Erythroblast (primary cell): Measurements from ENCODE around the gene RXRG.
"Not testable (repeated sequence)": the region's sequence is repeated elsewhere in the genome, so short reads cannot be mapped to it uniquely, and the experiment has no call there.

ENCODE experiments used
- DNase-seq, 2 experiments: peaks; one replicate each; lab custom pipeline; 2025; lab: John Stamatoyannopoulos, UW
- GATA1 ChIP-seq: IDR thresholded peaks from 2 replicates; pipeline ENCODE4 v1.6.1; 2011; ENCODE audit warnings: low read depth, mild to moderate bottlenecking, control low read depth, low read length, moderate library complexity
- POLR2A ChIP-seq: IDR thresholded peaks from 2 replicates; pipeline ENCODE4 v1.6.1; 2011; ENCODE audit warnings: mild to moderate bottlenecking, low read length

RXRG gene

GRCh38 chr1:165444897-165445370, at the start of gene RXRG:
TSS of gene RXRG (minus strand) at chr1:165445126. CDS start at chr1:165444893, 233 bp downstream.
- no peak for TF ChIP-seq POLR2A
- no peak for TF ChIP-seq GATA1
- no peak for DNase-seq

DNA sequence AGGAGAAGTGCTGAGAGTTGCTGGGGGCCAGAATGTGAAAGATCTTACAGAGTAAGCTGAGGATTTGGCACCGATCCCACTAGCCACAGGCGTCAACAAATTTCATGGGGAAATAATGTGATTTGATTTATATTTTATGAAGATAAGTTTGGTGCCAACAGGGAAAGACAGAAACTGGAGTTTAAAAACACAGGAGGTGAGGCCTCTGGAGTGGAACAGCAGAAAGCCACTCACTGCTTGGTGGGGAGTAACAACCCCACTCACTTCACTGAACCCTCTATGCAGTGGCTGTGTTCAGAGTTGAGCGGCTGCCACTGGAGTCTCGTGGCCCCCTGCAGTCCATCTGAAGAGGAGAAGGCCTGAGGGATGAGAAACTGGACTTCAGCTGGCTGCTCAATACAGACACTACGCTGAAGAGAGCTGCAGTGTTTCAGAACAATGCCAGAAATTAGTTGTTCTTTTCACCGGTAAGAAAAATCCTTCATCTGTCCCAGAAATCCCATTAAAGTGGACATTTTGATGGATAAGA, 48.0 kb upstream of the RXRG start:
- TF ChIP-seq GATA1 (no peak), POLR2A (no peak)
- DNase-seq = no peak

- TF ChIP-seq POLR2A (no peak), GATA1 (no peak)
- DNase-seq = no peak
These were observed 45.2 kb upstream of the RXRG start for GRCh38 chr1:165490175-165490574.

- no peak for DNase-seq
- TF ChIP-seq GATA1 (no peak), POLR2A (no peak)
These were observed 43.0 kb upstream of the RXRG start for GRCh38 chr1:165487921-165488320.

- no peak for DNase-seq
- TF ChIP-seq GATA1 (no peak), POLR2A (no peak)
These were observed 41.7 kb upstream of the RXRG start for GRCh38 chr1:165486663-165487062.

DNA sequence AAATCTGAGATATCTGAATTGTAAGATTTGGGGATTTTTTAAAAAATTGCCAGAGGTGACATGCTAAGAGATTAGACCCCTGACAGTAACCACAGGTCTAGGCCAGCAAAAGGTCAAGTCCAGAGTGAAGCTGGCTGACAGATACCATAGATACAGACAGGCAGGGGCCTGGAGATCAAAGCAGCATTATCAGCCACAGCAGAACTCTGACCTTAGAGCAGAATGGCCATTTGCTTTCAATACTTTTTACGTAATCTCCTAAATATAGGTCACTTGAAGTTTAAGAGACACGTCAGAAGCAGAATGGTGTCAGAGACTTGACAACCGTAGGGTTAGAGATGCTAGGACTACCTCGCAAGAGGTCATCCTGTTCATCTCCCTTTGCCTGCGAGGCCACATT, 40.8 kb upstream of the RXRG start:
- no peak for DNase-seq
- TF ChIP-seq GATA1 = no peak
- TF ChIP-seq POLR2A = no peak

DNA sequence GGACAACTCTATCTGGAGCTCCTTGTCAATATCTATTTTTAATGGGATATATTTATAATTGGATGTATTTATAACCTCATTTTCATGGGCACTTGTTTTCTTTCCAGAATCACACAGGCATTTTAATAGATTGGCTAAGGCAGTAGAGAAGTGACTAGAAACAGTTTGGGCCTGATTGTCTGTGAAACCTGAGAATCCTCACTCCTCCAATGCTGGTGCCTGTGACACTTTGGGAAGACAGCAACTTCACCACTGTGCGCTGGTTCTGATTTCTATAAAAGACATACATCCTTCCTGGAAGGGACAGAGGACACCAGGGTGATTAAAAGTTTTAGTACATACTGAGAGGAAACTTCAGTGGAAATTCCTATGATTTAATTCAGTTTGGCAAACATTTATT, 39.6 kb upstream of the RXRG start:
- DNase-seq = no peak
- TF ChIP-seq GATA1 (no peak), POLR2A (no peak)

GRCh38 chr1:165483412-165483811, 38.5 kb upstream of the RXRG start:
- DNase-seq = no peak
- TF ChIP-seq POLR2A (no peak), GATA1 (no peak)

DNA sequence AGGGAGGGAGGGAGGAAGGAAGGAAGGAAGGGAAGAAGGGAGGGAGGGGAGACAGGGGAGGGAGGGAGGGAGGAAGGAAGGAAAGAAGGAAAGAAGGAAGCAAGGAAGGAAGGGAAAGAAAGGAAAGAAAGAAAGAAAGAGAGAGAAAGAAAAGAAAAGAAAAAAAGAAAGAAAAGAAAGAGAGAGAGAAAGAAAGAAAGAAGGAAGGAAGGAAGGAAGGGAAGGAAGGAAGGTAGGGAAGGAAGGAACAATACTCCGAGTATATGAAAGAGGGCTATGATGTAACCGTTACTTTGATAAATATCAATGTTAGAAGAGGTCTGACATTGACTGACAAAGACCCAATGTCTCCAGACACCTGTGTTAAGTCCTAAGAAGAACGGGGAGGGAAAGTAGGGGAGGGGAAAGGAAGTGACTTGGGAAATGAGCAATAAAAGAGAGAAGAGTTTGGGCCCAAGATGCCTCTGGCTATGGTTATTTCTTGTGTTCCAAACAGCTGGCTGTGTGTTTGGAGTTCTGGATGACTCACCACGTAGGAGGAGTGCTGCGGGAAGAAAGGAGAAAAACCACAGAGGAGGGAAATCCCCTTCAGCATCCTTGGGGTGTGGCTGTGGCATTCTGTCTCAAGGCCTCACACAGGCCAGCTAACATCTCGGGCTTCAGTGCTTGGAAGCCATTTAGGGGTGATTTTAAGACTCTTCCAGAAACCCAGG, 37.0 kb upstream of the RXRG start:
- no peak for DNase-seq

DNA sequence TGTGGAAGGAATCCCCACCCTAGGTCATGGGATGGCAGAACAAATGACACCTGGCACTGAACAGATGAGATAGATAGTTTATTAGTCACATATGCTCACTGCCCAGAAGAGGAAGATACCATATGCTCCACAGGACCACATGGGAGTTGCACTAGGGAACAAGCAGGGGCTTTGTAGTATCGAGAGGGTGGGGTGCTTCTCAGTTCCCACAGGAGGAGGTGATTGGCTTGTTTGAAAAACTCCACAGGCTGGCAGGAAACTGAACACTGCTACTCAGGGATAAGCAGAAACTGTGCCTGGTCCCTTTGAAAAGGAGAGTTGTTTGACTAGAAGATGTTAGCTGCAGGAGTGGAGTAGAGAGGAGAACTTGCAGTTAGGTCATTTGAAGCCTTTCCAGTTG, 31.9 kb upstream of the RXRG start:
- no peak for TF ChIP-seq GATA1
- no peak for TF ChIP-seq POLR2A

More for the DNA sequence above, 37.0 kb upstream of the RXRG start:
- TF ChIP-seq POLR2A (no peak), GATA1 (no peak)

GRCh38 chr1:165474196-165474595, 29.3 kb upstream of the RXRG start:
- no peak for DNase-seq
- TF ChIP-seq GATA1 = no peak
- TF ChIP-seq POLR2A = no peak

More for the DNA sequence above, 31.9 kb upstream of the RXRG start:
- no peak for DNase-seq

DNA sequence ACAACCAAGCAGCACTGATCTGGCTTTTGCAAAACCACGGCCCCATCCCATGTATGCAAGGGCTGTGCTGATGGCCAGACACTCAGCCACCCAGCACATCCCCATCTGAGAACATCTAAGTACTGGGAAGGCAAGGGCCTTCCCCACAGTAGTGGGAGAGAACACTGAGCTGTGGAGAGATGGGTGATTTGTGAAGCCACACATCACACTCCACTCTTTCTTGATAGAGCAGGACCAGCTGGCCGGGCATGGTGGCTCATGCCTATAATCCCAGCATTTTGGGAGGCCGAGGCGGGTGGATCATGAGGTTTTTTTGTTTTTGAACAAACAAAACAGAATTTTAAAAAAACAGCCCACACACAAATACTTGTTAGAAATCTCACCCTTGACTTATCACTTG, 28.2 kb upstream of the RXRG start:
- TF ChIP-seq GATA1 = no peak

GRCh38 chr1:165468726-165469249, 23.9 kb upstream of the RXRG start:
- TF ChIP-seq POLR2A (no peak), GATA1 (no peak)
- DNase-seq = no peak

More for the DNA sequence above, 28.2 kb upstream of the RXRG start:
- no peak for DNase-seq

DNA sequence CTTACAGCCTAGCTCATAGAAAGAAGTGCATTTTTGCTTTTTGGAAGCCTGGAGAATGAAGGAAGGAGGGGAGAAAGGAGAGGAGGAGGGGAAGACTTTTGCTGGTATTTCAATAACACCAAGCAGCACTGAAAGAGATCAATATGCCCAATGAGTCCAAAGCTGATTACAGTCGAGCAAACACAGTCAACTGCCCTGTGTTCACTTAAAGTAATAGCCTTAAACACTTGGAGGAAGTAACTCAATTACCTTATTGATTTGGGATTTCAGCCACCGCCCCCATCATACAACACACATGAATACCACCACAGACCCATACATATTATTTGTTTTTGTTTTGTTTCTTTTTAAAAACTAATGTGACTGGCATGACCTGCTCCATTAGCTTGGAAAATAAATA, 23.3 kb upstream of the RXRG start:
- TF ChIP-seq GATA1 (no peak), POLR2A (no peak)
- DNase-seq = no peak

- TF ChIP-seq GATA1 (no peak), POLR2A (no peak)
- DNase-seq = no peak
These were observed 22.8 kb upstream of the RXRG start for GRCh38 chr1:165467706-165468105.

- DNase-seq = no peak
- TF ChIP-seq GATA1 = no peak
- no peak for TF ChIP-seq POLR2A
These were observed 19.1 kb upstream of the RXRG start for GRCh38 chr1:165463978-165464377.

GRCh38 chr1:165459683-165460082, 14.8 kb upstream of the RXRG start:
- DNase-seq = not testable (repeated sequence)
